ENCODE measurements around the gene C2CD2. TPM values are rescaled to one million over a fixed set of nuclear protein-coding genes. Genes with fewer than 3 reads are reported as not detected.

The C2CD2 gene
- total RNA-seq, 2 donors from 2014 or later = 26.3 to 28.7 TPM

DNA sequence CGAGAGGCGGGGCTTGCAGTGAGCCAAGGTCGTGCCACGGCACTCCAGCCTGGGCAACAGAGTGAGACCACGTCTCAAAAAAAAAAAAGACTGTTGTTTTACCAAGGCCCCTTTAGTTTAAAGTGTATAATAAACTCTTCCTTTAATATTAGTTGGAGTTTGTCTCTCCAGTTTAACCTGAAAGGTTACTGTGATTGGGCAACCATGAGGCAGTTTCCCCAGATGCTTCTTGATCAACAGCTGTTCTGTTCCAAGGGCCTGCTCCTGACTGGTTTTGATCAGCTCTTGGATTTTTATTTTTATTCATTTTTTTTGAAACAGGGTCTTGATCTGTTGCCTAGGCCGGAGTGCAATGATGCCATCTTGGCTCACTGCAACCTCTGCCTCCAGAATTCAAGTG is 18.1 kb upstream of the C2CD2 start:
- H3K27ac ChIP-seq (ENCODE audit: low read depth, low read length) = no peak overlapping the region
- H3K36me3 ChIP-seq (ENCODE audit: control insufficient read depth, insufficient read depth, low read length) = no peaks in the 10 kb centered on the region
- H3K36me3 Mint-ChIP-seq (ENCODE audit: low read depth) = no peaks in the 10 kb centered on the region
- peaks cover 20% of the 10 kb centered on the region for H3K4me1 Mint-ChIP-seq
- no peak overlapping the region for H3K27ac Mint-ChIP-seq
- peaks cover 3% of the 10 kb centered on the region for H3K4me1 ChIP-seq (ENCODE audit: control insufficient read depth, insufficient read depth, low read length)
- DNase-seq = no peak
- H3K9ac ChIP-seq (ENCODE audit: extremely low read depth, low read length, poor library complexity, severe bottlenecking) = no peak overlapping the region
- no peaks in the 10 kb centered on the region for H3K27me3 ChIP-seq (ENCODE audit: control insufficient read depth, insufficient read depth, low read length, poor library complexity, severe bottlenecking)
- 75 to 76% methylated on average over 4 to 6 of the region's 6 CpGs for WGBS, 2 experiments (ENCODE audit: insufficient coverage in 1 of 2, insufficient read length in 1 of 2)
- H3K27me3 Mint-ChIP-seq (ENCODE audit: insufficient read depth) = no peaks in the 10 kb centered on the region
- H3K4me3 ChIP-seq (ENCODE audit: low read length) = no peak overlapping the region
- H3K9me3 ChIP-seq (ENCODE audit: control insufficient read depth, low read length) = no peaks in the 10 kb centered on the region
- no peak overlapping the region for H3K4me3 Mint-ChIP-seq
- peaks cover 1% of the 10 kb centered on the region for H3K9me3 Mint-ChIP-seq
- TF ChIP-seq CTCF (conservative IDR thresholded peaks at IDR 0.05) = no peak

- H3K27ac Mint-ChIP-seq = no peak overlapping the region
- H3K4me1 Mint-ChIP-seq = peaks cover 20% of the 10 kb centered on the region
- H3K9me3 ChIP-seq (ENCODE audit: control insufficient read depth, low read length) = no peaks in the 10 kb centered on the region
- no peaks in the 10 kb centered on the region for H3K36me3 Mint-ChIP-seq (ENCODE audit: low read depth)
- peak; percentile 45 for DNase-seq
- H3K27me3 Mint-ChIP-seq (ENCODE audit: insufficient read depth) = no peaks in the 10 kb centered on the region
- no peaks in the 10 kb centered on the region for H3K27me3 ChIP-seq (ENCODE audit: control insufficient read depth, insufficient read depth, low read length, poor library complexity, severe bottlenecking)
- no peaks in the 10 kb centered on the region for H3K36me3 ChIP-seq (ENCODE audit: control insufficient read depth, insufficient read depth, low read length)
- no peak overlapping the region for H3K4me3 Mint-ChIP-seq
- no peak overlapping the region for H3K4me3 ChIP-seq (ENCODE audit: low read length)
- H3K9ac ChIP-seq (ENCODE audit: extremely low read depth, low read length, poor library complexity, severe bottlenecking) = no peak overlapping the region
- peaks cover 3% of the 10 kb centered on the region for H3K4me1 ChIP-seq (ENCODE audit: control insufficient read depth, insufficient read depth, low read length)
- no peak overlapping the region for H3K27ac ChIP-seq (ENCODE audit: low read depth, low read length)
- H3K9me3 Mint-ChIP-seq = peaks cover 1% of the 10 kb centered on the region
- WGBS, 2 experiments (ENCODE audit: insufficient coverage in 1 of 2, insufficient read length in 1 of 2) = 89% methylated on average over 13 to 20 of the region's 20 CpGs
- no peak for TF ChIP-seq CTCF (conservative IDR thresholded peaks at IDR 0.05)
Observed at GRCh38 chr21:41970751-41971653, 17.2 kb upstream of the C2CD2 start.

DNA sequence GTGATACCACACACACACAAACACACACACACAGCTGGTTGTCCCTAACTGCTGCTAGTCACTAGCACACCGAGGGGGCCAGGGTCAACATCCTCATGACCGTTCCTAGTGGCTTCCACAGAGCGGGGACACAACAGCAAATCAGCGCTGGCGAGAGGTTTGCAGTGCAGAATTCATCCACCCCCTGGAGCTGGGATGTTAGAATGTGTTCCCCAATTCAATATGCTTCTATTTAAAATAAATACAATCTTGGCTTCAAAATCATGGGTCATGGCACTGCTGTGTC is 16.2 kb upstream of the C2CD2 start:
- no peaks in the 10 kb centered on the region for H3K27me3 ChIP-seq (ENCODE audit: control insufficient read depth, insufficient read depth, low read length, poor library complexity, severe bottlenecking)
- no peaks in the 10 kb centered on the region for H3K27me3 Mint-ChIP-seq (ENCODE audit: insufficient read depth)
- peaks cover 1% of the 10 kb centered on the region for H3K9me3 Mint-ChIP-seq
- no peaks in the 10 kb centered on the region for H3K36me3 Mint-ChIP-seq (ENCODE audit: low read depth)
- no peak for DNase-seq
- peaks cover 3% of the 10 kb centered on the region for H3K4me1 ChIP-seq (ENCODE audit: control insufficient read depth, insufficient read depth, low read length)
- peaks cover 20% of the 10 kb centered on the region for H3K4me1 Mint-ChIP-seq
- WGBS, 2 experiments (ENCODE audit: insufficient coverage in 1 of 2, insufficient read length in 1 of 2) = 88 to 100% methylated on average over 2 to 5 of the region's 5 CpGs
- no peak for TF ChIP-seq CTCF (conservative IDR thresholded peaks at IDR 0.05)
- H3K9ac ChIP-seq (ENCODE audit: extremely low read depth, low read length, poor library complexity, severe bottlenecking) = no peak overlapping the region
- H3K4me3 ChIP-seq (ENCODE audit: low read length) = no peak overlapping the region
- H3K4me3 Mint-ChIP-seq = no peak overlapping the region
- no peaks in the 10 kb centered on the region for H3K36me3 ChIP-seq (ENCODE audit: control insufficient read depth, insufficient read depth, low read length)
- H3K27ac Mint-ChIP-seq = no peak overlapping the region
- peak overlapping the region; percentile 73 for H3K27ac ChIP-seq (ENCODE audit: low read depth, low read length)
- no peaks in the 10 kb centered on the region for H3K9me3 ChIP-seq (ENCODE audit: control insufficient read depth, low read length)
